Muscle of back (tissue), 13 donors: ENCODE data around the gene PAQR8. TPM values are rescaled to one million over a fixed set of nuclear protein-coding genes. Genes with fewer than 3 reads are reported as not detected.

ENCODE experiments used
- DNase-seq, 3 donors: peaks; one replicate each; pipeline versions ENCODE4 v3.0.0 to v3.0.0-alpha.2; 2013
- long read RNA-seq, 9 donors: transcript quantifications; one replicate each; lab custom pipeline, GENCODE V29; 2026
- polyA plus RNA-seq, 10 donors: library from polyadenylated mRNA; unstranded; fragments of 120-200 nt; gene quantifications; one replicate each; pipeline ENCODE4 v1.2.1, GENCODE V29; 2013; ENCODE audit not compliant: insufficient read length in 10 of 10

Gene PAQR8
- polyA plus RNA-seq: 10 to 100 TPM in 1 of 10 donors, 1 to 10 TPM in 9; 5.2 to 10.2 (median 6.4) TPM
- long read RNA-seq, donor 1, full-length matches to known transcripts: 3 of 3 reads
- long read RNA-seq, donor 1, partial matches to known transcripts: 0 of 3 reads
- long read RNA-seq, donor 1, other reads (novel, unspliced or antisense): 0 of 3 reads
- long read RNA-seq, donor 2: 0 reads
- long read RNA-seq, donor 3: 0 reads
- long read RNA-seq, donor 4, full-length matches to known transcripts: 1 of 1 reads
- long read RNA-seq, donor 4, partial matches to known transcripts: 0 of 1 reads
- long read RNA-seq, donor 4, other reads (novel, unspliced or antisense): 0 of 1 reads
- long read RNA-seq, donor 5, full-length matches to known transcripts: 6 of 6 reads
- long read RNA-seq, donor 5, partial matches to known transcripts: 0 of 6 reads
- long read RNA-seq, donor 5, other reads (novel, unspliced or antisense): 0 of 6 reads
- long read RNA-seq, donor 6, full-length matches to known transcripts: 5 of 5 reads
- long read RNA-seq, donor 6, partial matches to known transcripts: 0 of 5 reads
- long read RNA-seq, donor 6, other reads (novel, unspliced or antisense): 0 of 5 reads
- long read RNA-seq, donor 7, full-length matches to known transcripts: 5 of 5 reads
- long read RNA-seq, donor 7, partial matches to known transcripts: 0 of 5 reads
- long read RNA-seq, donor 7, other reads (novel, unspliced or antisense): 0 of 5 reads
- long read RNA-seq, donor 8, full-length matches to known transcripts: 4 of 4 reads
- long read RNA-seq, donor 8, partial matches to known transcripts: 0 of 4 reads
- long read RNA-seq, donor 8, other reads (novel, unspliced or antisense): 0 of 4 reads
- long read RNA-seq, donor 9: 0 reads

GRCh38 chr6:52361945-52362442 lies at the start of gene PAQR8:
TSS of gene PAQR8 (plus strand) at chr6:52362151. CDS start at chr6:52403214, 41,063 bp downstream.
- DNase-seq: peak; percentile 68 to 93 (median 88)

- DNase-seq: no peak
Measured at GRCh38 chr6:52312461-52312860, 49.5 kb upstream of the PAQR8 start.

GRCh38 chr6:52314752-52315151 lies 47.2 kb upstream of the PAQR8 start:
- no peak for DNase-seq

GRCh38 chr6:52317211-52317610 lies 44.7 kb upstream of the PAQR8 start:
- DNase-seq: no peak

- DNase-seq: no peak
Measured at GRCh38 chr6:52317841-52318581, 43.9 kb upstream of the PAQR8 start.

- DNase-seq: no peak
Measured at GRCh38 chr6:52324189-52324588, 37.8 kb upstream of the PAQR8 start.

- DNase-seq: no peak
Measured at GRCh38 chr6:52325695-52326471, 36.1 kb upstream of the PAQR8 start.

GRCh38 chr6:52326540-52327364 lies 35.2 kb upstream of the PAQR8 start:
- no peak for DNase-seq

- DNase-seq: no peak
Measured at GRCh38 chr6:52328303-52328662, 33.7 kb upstream of the PAQR8 start.

- DNase-seq: no peak
Measured at GRCh38 chr6:52328729-52329128, 33.2 kb upstream of the PAQR8 start.

- DNase-seq: no peak
Measured at GRCh38 chr6:52330470-52330869, 31.5 kb upstream of the PAQR8 start.

- no peak for DNase-seq
Measured at GRCh38 chr6:52331793-52332457, 30.0 kb upstream of the PAQR8 start.

GRCh38 chr6:52333840-52334200 lies 28.1 kb upstream of the PAQR8 start:
- no peak for DNase-seq

- DNase-seq: no peak
Measured at GRCh38 chr6:52335576-52335975, 26.4 kb upstream of the PAQR8 start.

- DNase-seq: no peak
Measured at GRCh38 chr6:52336919-52337561, 24.9 kb upstream of the PAQR8 start.

- DNase-seq: no peak
Measured at GRCh38 chr6:52337633-52338290, 24.2 kb upstream of the PAQR8 start.

GRCh38 chr6:52340603-52340880 lies 21.4 kb upstream of the PAQR8 start:
- DNase-seq: no peak

- no peak for DNase-seq
Measured at GRCh38 chr6:52341561-52342260, 20.2 kb upstream of the PAQR8 start.
